ENCODE data around the gene RPS15A.
A peak's percentile ranks its signal among the peaks of the same experiment; 100 is the strongest.

Gene RPS15A

GRCh38 chr16:18804540-18804939, 14.4 kb upstream of the RPS15A start:
- in situ Hi-C loops (cut with MboI; ENCODE audit: low sequenced_read_pairs): loop anchor here (5.0 to 25.0 kb wide), 2 partner anchors 163 to 708 kb away; partner anchors contain the start of genes CCP110 and GDE1
- no peaks in the 10 kb centered on the region for H3K9me3 ChIP-seq
- H3K36me3 ChIP-seq (replicated peaks): peaks cover 22% of the 10 kb centered on the region; the same call in 1 of the 2 replicates

GRCh38 chr16:18803569-18804462, 13.7 kb upstream of the RPS15A start:
- DNase-seq (ENCODE audit: low spot score in 2 of 2): no peak
- Histone ChIP-seq H3K36me3 (replicated peaks) (peaks cover 19% of the 10 kb centered on the region; the same call in 1 of the 2 replicates), H3K4me1 (peaks cover 42% of the 10 kb centered on the region), H3K9me3 (no peaks in the 10 kb centered on the region), H3K4me3 (no peak overlapping the region), H3K27me3 (ENCODE audit: low read depth) (no peaks in the 10 kb centered on the region)
- in situ Hi-C loops (cut with MboI; ENCODE audit: low sequenced_read_pairs): loop anchor here (5.0 to 25.0 kb wide), 2 partner anchors 163 to 708 kb away; partner anchors contain the start of genes CCP110 and GDE1

More at GRCh38 chr16:18804540-18804939, 14.4 kb upstream of the RPS15A start:
- no peak overlapping the region for H3K4me3 ChIP-seq
- peak; percentile 28 to 52 for DNase-seq (ENCODE audit: low spot score in 2 of 2)
- H3K27me3 ChIP-seq (ENCODE audit: low read depth): no peaks in the 10 kb centered on the region
- peaks cover 37% of the 10 kb centered on the region for H3K4me1 ChIP-seq

- H3K36me3 ChIP-seq (replicated peaks): peaks cover 20% of the 10 kb centered on the region
- peaks cover 42% of the 10 kb centered on the region for H3K4me1 ChIP-seq
- in situ Hi-C loops (cut with MboI; ENCODE audit: low sequenced_read_pairs): loop anchor here (5.0 to 25.0 kb wide), 2 partner anchors 164 to 709 kb away; partner anchors contain the start of genes CCP110 and GDE1
- no peak overlapping the region for H3K4me3 ChIP-seq
- DNase-seq (ENCODE audit: low spot score in 2 of 2): no peak
- H3K27me3 ChIP-seq (ENCODE audit: low read depth): no peaks in the 10 kb centered on the region
- no peaks in the 10 kb centered on the region for H3K9me3 ChIP-seq
Measured at GRCh38 chr16:18802767-18803343, 12.7 kb upstream of the RPS15A start.

GRCh38 chr16:18801145-18801972, 11.2 kb upstream of the RPS15A start, which contains the start of gene ARL6IP1:
TSS of gene ARL6IP1 (minus strand) at chr16:18801549. CDS start at chr16:18801466, 83 bp downstream.
- peaks cover 35% of the 10 kb centered on the region for H3K4me1 ChIP-seq
- H3K4me3 ChIP-seq: peak within 1 kb of the TSS; percentile 94
- H3K27me3 ChIP-seq (ENCODE audit: low read depth): no peaks in the 10 kb centered on the region
- in situ Hi-C loops (cut with MboI; ENCODE audit: low sequenced_read_pairs): loop anchor here (5.0 to 25.0 kb wide), 2 partner anchors 166 to 711 kb away; partner anchors contain the start of genes CCP110 and GDE1
- H3K9me3 ChIP-seq: no peaks in the 10 kb centered on the region
- peaks cover 31% of the 10 kb centered on the region for H3K36me3 ChIP-seq (replicated peaks)
- peak; percentile 98 to 99 for DNase-seq (ENCODE audit: low spot score in 2 of 2)

GRCh38 chr16:18800775-18801144, 10.6 kb upstream of the RPS15A start:
- Histone ChIP-seq H3K4me3 (peak overlapping the region; percentile 94), H3K36me3 (replicated peaks) (peaks cover 37% of the 10 kb centered on the region), H3K9me3 (no peaks in the 10 kb centered on the region), H3K27me3 (ENCODE audit: low read depth) (no peaks in the 10 kb centered on the region), H3K4me1 (peaks cover 29% of the 10 kb centered on the region)
- peak; percentile 28 to 67 for DNase-seq (ENCODE audit: low spot score in 2 of 2)
- in situ Hi-C loops (cut with MboI; ENCODE audit: low sequenced_read_pairs): loop anchor here (5.0 to 25.0 kb wide), 2 partner anchors 167 to 712 kb away; partner anchors contain the start of genes CCP110 and GDE1

- H3K4me3 ChIP-seq: peak overlapping the region; percentile 94
- H3K36me3 ChIP-seq (replicated peaks): peaks cover 42% of the 10 kb centered on the region
- peaks cover 25% of the 10 kb centered on the region for H3K4me1 ChIP-seq
- DNase-seq (ENCODE audit: low spot score in 2 of 2): no peak
- no peaks in the 10 kb centered on the region for H3K9me3 ChIP-seq
- no peaks in the 10 kb centered on the region for H3K27me3 ChIP-seq (ENCODE audit: low read depth)
- in situ Hi-C loops (cut with MboI; ENCODE audit: low sequenced_read_pairs): loop anchor here (5.0 to 25.0 kb wide), 2 partner anchors 167 to 712 kb away; partner anchors contain the start of genes CCP110 and GDE1
Measured at GRCh38 chr16:18800293-18800692, 10.2 kb upstream of the RPS15A start.

- Histone ChIP-seq H3K9me3 (no peaks in the 10 kb centered on the region), H3K4me1 (peaks cover 17% of the 10 kb centered on the region), H3K4me3 (peak overlapping the region; percentile 94), H3K36me3 (replicated peaks) (peaks cover 50% of the 10 kb centered on the region), H3K27me3 (ENCODE audit: low read depth) (no peaks in the 10 kb centered on the region)
- no peak for DNase-seq (ENCODE audit: low spot score in 2 of 2)
- in situ Hi-C loops (cut with MboI; ENCODE audit: low sequenced_read_pairs): no loop called here
Measured at GRCh38 chr16:18799500-18799899, 9.4 kb upstream of the RPS15A start.

GRCh38 chr16:18797746-18798145, 7.6 kb upstream of the RPS15A start:
- H3K36me3 ChIP-seq (replicated peaks): peaks cover 65% of the 10 kb centered on the region
- H3K4me1 ChIP-seq: peaks cover 9% of the 10 kb centered on the region
- H3K9me3 ChIP-seq: no peaks in the 10 kb centered on the region
- H3K4me3 ChIP-seq: no peak overlapping the region
- no peak for DNase-seq (ENCODE audit: low spot score in 2 of 2)
- no peaks in the 10 kb centered on the region for H3K27me3 ChIP-seq (ENCODE audit: low read depth)
- in situ Hi-C loops (cut with MboI; ENCODE audit: low sequenced_read_pairs): no loop called here

- in situ Hi-C loops (cut with MboI; ENCODE audit: low sequenced_read_pairs): no loop called here
- DNase-seq (ENCODE audit: low spot score in 2 of 2): no peak
- H3K9me3 ChIP-seq: no peaks in the 10 kb centered on the region
- H3K4me3 ChIP-seq: no peak overlapping the region
- peaks cover 77% of the 10 kb centered on the region for H3K36me3 ChIP-seq (replicated peaks)
- H3K4me1 ChIP-seq: peaks cover 5% of the 10 kb centered on the region
- H3K27me3 ChIP-seq (ENCODE audit: low read depth): no peaks in the 10 kb centered on the region
Measured at GRCh38 chr16:18796377-18796776, 6.2 kb upstream of the RPS15A start.

GRCh38 chr16:18792836-18793433, 2.8 kb upstream of the RPS15A start:
- no peak for DNase-seq (ENCODE audit: low spot score in 2 of 2)
- in situ Hi-C loops (cut with MboI; ENCODE audit: low sequenced_read_pairs): no loop called here
- H3K9me3 ChIP-seq: no peaks in the 10 kb centered on the region; the same call in 1 of the 2 replicates
- H3K27me3 ChIP-seq (ENCODE audit: low read depth): no peaks in the 10 kb centered on the region
- H3K4me1 ChIP-seq: peaks cover 3% of the 10 kb centered on the region
- no peak overlapping the region for H3K4me3 ChIP-seq
- peaks cover 86% of the 10 kb centered on the region for H3K36me3 ChIP-seq (replicated peaks)

- Histone ChIP-seq H3K27me3 (ENCODE audit: low read depth) (no peaks in the 10 kb centered on the region), H3K36me3 (replicated peaks) (peaks cover 89% of the 10 kb centered on the region), H3K4me3 (peak overlapping the region; percentile 95), H3K4me1 (peaks cover 27% of the 10 kb centered on the region), H3K9me3 (no peaks in the 10 kb centered on the region; the same call in 1 of the 2 replicates)
- in situ Hi-C loops (cut with MboI; ENCODE audit: low sequenced_read_pairs): no loop called here
- no peak for DNase-seq (ENCODE audit: low spot score in 2 of 2)
Measured at GRCh38 chr16:18789515-18789849, 652 bp downstream of the RPS15A start.

- no peaks in the 10 kb centered on the region for H3K27me3 ChIP-seq (ENCODE audit: low read depth)
- peak overlapping the region; percentile 95 for H3K4me3 ChIP-seq
- DNase-seq (ENCODE audit: low spot score in 2 of 2): no peak
- H3K9me3 ChIP-seq: no peaks in the 10 kb centered on the region; the same call in 1 of the 2 replicates
- in situ Hi-C loops (cut with MboI; ENCODE audit: low sequenced_read_pairs): no loop called here
- peaks cover 89% of the 10 kb centered on the region for H3K36me3 ChIP-seq (replicated peaks)
- peaks cover 27% of the 10 kb centered on the region for H3K4me1 ChIP-seq
Measured at GRCh38 chr16:18788828-18789514, 1.2 kb downstream of the RPS15A start.
